A549 treated with AZD9567 at 1 μM for 4 hours (cell line): Measurements from ENCODE around the gene QDPR. TPM values are rescaled to one million over a fixed set of nuclear protein-coding genes. Genes with fewer than 3 reads are reported as not detected.

Experiments used
- total RNA-seq: library from RNA; stranded (reverse); fragments of 200-300 nt; extraction: Qiagen RNA extraction; gene quantifications from 5 replicates; pipeline ENCODE4 v1.2.3, GENCODE V29; 2022; ENCODE audit not compliant: insufficient read depth

QDPR gene
- total RNA-seq = 48.2 to 65.6 TPM (median 52.9 TPM) in 5 replicates

GRCh38 chr4:17511950-17512795 lies at the start of gene QDPR:
QDPR (minus strand) TSS chr4:17512090; CDS start chr4:17512054, 36 bp downstream.

DNA sequence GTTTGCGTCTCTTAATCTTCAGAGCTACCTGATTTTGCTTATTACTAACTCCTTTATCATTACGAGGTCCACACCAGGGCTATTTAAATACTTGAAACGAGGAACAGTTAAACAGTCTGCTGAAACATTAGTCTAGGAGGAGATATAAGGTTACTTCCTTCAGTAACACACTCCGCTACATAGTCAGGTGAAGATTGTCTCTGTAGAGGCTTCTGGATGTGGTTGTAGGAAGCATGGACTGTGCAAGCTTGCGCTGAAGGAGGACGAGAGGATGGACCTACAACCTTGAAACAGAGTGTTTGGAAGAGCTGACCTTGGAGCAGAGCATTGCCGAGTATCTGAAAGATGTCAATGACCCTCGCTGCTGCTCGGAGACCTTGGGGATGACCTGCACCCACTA lies 3.0 kb upstream of the QDPR start, which contains the start of gene CLRN2:
Gene CLRN2 (plus strand): TSS at position 301 of the 400 bp plus-strand sequence. CDS start 102 bp downstream, outside the sequence.

Other genes starting within 250 kb of the QDPR start
- not detected in 5 replicates for gene CLRN2, start 3.1 kb upstream of the QDPR start, total RNA-seq
- gene LAP3, start 65.1 kb upstream of the QDPR start, total RNA-seq = 34.1 to 47.1 TPM (median 35.7 TPM) in 5 replicates
- gene MED28, start 102.6 kb upstream of the QDPR start, total RNA-seq = 26.4 to 39.3 TPM (median 30.8 TPM) in 5 replicates